Heart right ventricle (tissue), 16 donors: ENCODE data around the gene NUP93. TPM values are rescaled to one million over a fixed set of nuclear protein-coding genes. Genes with fewer than 3 reads are reported as not detected.

Source experiments
- ATAC-seq, 8 donors: fragments of 200-7000 bp; cut with Tn5 transposase; one replicate each; pipeline ENCODE4 v1.9.1; 2020; ENCODE audit warnings: mild to moderate bottlenecking in 8 of 8, moderate library complexity in 8 of 8, moderate number of reproducible peaks in 1 of 8
- DNase-seq, 2 donors: peaks; one replicate each; pipeline ENCODE4 v3.0.0-alpha.2; 2020
- H3K27ac ChIP-seq, 10 donors: fragments of 200-600 bp; sonication (generic) in 2 of 10; one replicate each; pipeline versions ENCODE4 v1.5.0 to v1.8.0; 2020 to 2022; ENCODE audit warnings: mild to moderate bottlenecking in 3 of 10
- H3K27me3 ChIP-seq, 7 donors: fragments of 200-600 bp; one replicate each; pipeline ENCODE4 v1.8.0; 2021 to 2022; ENCODE audit warnings: mild to moderate bottlenecking in 2 of 7
- H3K36me3 ChIP-seq, 9 donors: fragments of 200-600 bp; sonication (generic) in 1 of 9; one replicate each; pipeline versions ENCODE4 v1.5.0 to v1.8.0; 2020 to 2022; ENCODE audit warnings: mild to moderate bottlenecking in 2 of 9
- H3K4me1 ChIP-seq, 9 donors: fragments of 200-600 bp; sonication (generic) in 1 of 9; one replicate each; pipeline versions ENCODE4 v1.5.0 to v1.8.0; 2020 to 2022; ENCODE audit warnings: mild to moderate bottlenecking in 4 of 9
- H3K4me3 ChIP-seq, 10 donors: fragments of 200-600 bp; sonication (generic) in 2 of 10; one replicate each; pipeline versions ENCODE4 v1.5.0 to v1.8.0; 2020 to 2022; ENCODE audit warnings: mild to moderate bottlenecking in 7 of 10, moderate library complexity in 2 of 10
- H3K9me3 ChIP-seq, 11 donors: fragments of 200-600 bp in 10 of 11; sonication (generic) in 2 of 11; one replicate each; pipeline versions ENCODE4 v1.5.0 to v1.8.0; 2013 to 2022; ENCODE audit warnings: mild to moderate bottlenecking in 2 of 11, control low read depth in 1 of 11, moderate library complexity in 1 of 11
- CTCF ChIP-seq, 9 donors: fragments of 200-600 bp; sonication (generic) in 2 of 9; IDR thresholded peaks; one replicate each; pipeline versions ENCODE4 v1.5.0 to v1.8.0; 2021 to 2022; ENCODE audit warnings: antibody characterized with exemption in 9 of 9, mild to moderate bottlenecking in 5 of 9, moderate library complexity in 1 of 9
- WGBS, 2 donors: extraction: QIAGEN DNeasy Blood & Tissue Kit; methylation state at CpG; one replicate each; pipeline ENCODE4 v1.1.7; 2013; ENCODE audit warnings: inconsistent platforms in 1 of 2; 5-methylcytosine and 5-hydroxymethylcytosine counted together
- intact Hi-C, 10 donors: fragments of 100-400 bp; cut with DNase I; formaldehyde crosslinking; loops; one replicate each; pipeline versions ENCODE4 v1.11.1 to v1.14.2; 2022
- polyA plus RNA-seq, 2 donors: library from polyadenylated mRNA; stranded (reverse); fragments of 200-250 nt; gene quantifications; one replicate each; pipeline ENCODE4 v1.2.3, GENCODE V29; 2013
- total RNA-seq, 10 donors: library from RNA; stranded (reverse); fragmentation: NEBNext Ultra II Directional in 3 of 10; extraction: Animal tissue kit (Norgen Biotek cat#: 25700) in 3 of 10; gene quantifications; one replicate each; pipeline versions ENCODE4 v1.2.1 to v1.2.4, GENCODE V29; 2021 to 2023
- donor health status: Arrhythmogenic right ventricular cardiomyopathy.
- donor health status: ischemic (EF 13 %, LVEDD 7.1; RV severe dilation, severe dysfunction).
- donor health status: healthy with polysubstance abuse.
- donor health status: DM: no; HTN: yes; CAD: no.
- donor health status: DM: no; HTN: no; CAD: no.
- donor health status: ischemic (EF 25% LVEDD 6.9; RV normal size, moderate dysfunction).
- donor health status: ischemic (EF 25% LVEDD 5.7; RV mildly dilated, moderate dysfunction).
- donor health status: healthy.
- donor health status: DM: yes; HTN: yes; CAD: no.
- donor health status: Ischemic cardiomyopathy.
- donor health status: ischemic (EF 35%, LVEDD 5.7; RV mildly dilated, moderate dysfunction).
- donor health status: nonischemic (EF 11% LVEDD 7.7; RV severe dilation, severe dysfunction).
- donor health status: DM: yes; HTN: yes; CAD: no.
- donor health status: PGD.
- donor health status: ischemic (EF 29% LVEDD 5.4; RV normal size, mild dysfunction).
- donor health status: nonischemic (EF 23%, LVEDD 6.1; RV moderate dilation, normal function).

The NUP93 gene
- total and polyA plus RNA-seq, 12 donors: 25.4 to 34.8 (median 27.6) TPM

GRCh38 chr16:56683424-56684172, 46.3 kb upstream of the NUP93 start:
- intact Hi-C loops: loop anchor here in 8 of 10 donors (2.0 to 5.0 kb wide), 5 partner anchors 41 to 81 kb away; partner anchors contain the start of genes MT2A (in 5 of the 8) and MT1E (in 2 of the 8)
- no peak for TF ChIP-seq CTCF (IDR thresholded peaks at IDR 0.05)
- peaks cover 0 to 55% (median 28%) of the 10 kb centered on the region in 9 donors for H3K4me1 ChIP-seq

GRCh38 chr16:56684256-56684925, 45.5 kb upstream of the NUP93 start:
- no peak for TF ChIP-seq CTCF (IDR thresholded peaks at IDR 0.05)
- WGBS, 2 donors: 64 to 87% methylated on average over 4 of the region's 4 CpGs
- Histone ChIP-seq H3K4me1 (peaks cover 0 to 54% (median 28%) of the 10 kb centered on the region in 9 donors), H3K27me3 (no peaks in the 10 kb centered on the region), H3K36me3 (no peaks in the 10 kb centered on the region), H3K4me3 (no peak overlapping the region), H3K27ac (peak overlapping the region in 8 of 10 donors; percentile 1 to 90 (median 46)), H3K9me3 (peaks cover 0 to 17% (median 0%) of the 10 kb centered on the region in 11 donors)
- no peak for ATAC-seq
- intact Hi-C loops: loop anchor here in 7 of 10 donors (5.0 kb wide), 4 partner anchors 42 to 82 kb away; partner anchors contain the start of genes MT2A (in 4 of the 7) and MT1E (in 2 of the 7)
- DNase-seq: no peak

More at GRCh38 chr16:56683424-56684172, 46.3 kb upstream of the NUP93 start:
- Histone ChIP-seq H3K27ac (peak overlapping the region in 4 of 10 donors; percentile 83 to 90 (median 88)), H3K36me3 (no peaks in the 10 kb centered on the region), H3K9me3 (peaks cover 0 to 13% (median 0%) of the 10 kb centered on the region in 11 donors), H3K4me3 (peak overlapping the region in 9 of 10 donors; percentile 45 to 71 (median 62)), H3K27me3 (no peaks in the 10 kb centered on the region)
- 74 to 81% methylated on average over 5 of the region's 5 CpGs for WGBS, 2 donors
- ATAC-seq: no peak
- no peak for DNase-seq

DNA sequence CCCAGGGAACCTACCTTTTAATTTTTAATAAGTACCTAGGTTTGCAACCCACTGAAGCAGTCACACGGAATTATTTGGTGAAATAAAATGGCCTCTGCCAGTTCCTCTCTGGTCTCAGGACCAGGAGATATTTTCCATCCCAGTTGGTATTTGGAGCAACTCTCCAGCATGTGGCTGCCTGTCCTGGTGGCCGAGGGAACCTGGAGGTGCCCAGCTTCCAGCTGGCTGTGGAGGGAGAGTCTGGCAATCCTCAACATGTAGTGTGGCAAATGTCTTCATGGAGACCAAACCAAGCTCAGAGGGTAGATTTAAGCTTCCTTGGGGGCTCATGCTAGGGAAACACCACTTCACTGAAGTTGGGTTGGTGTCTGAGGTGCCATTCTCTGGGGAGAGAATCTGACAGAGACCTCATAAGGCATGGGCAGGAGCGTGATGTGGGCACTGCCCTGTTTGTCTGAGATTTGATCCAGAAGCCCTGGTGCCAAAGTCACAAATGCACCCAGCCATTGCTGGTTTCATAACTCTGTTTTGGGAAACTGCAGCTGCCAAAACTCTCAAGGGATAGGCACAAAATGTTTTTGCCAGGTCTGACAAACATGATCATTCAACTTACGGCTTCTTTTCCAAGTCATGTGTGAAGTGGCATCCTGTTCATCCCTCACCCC, 44.9 kb upstream of the NUP93 start:
- Histone ChIP-seq H3K36me3 (no peaks in the 10 kb centered on the region), H3K4me1 (peaks cover 0 to 47% (median 28%) of the 10 kb centered on the region in 9 donors), H3K4me3 (no peak overlapping the region), H3K9me3 (peaks cover 0 to 17% (median 0%) of the 10 kb centered on the region in 11 donors), H3K27ac (peak overlapping the region in 8 of 10 donors; percentile 1 to 90 (median 46)), H3K27me3 (no peaks in the 10 kb centered on the region)
- 60 to 62% methylated on average over 4 of the region's 4 CpGs for WGBS, 2 donors
- ATAC-seq (peak in 2 of 8 donors; percentile 1 to 6), DNase-seq (no peak)
- no peak for TF ChIP-seq CTCF (IDR thresholded peaks at IDR 0.05)
- intact Hi-C loops: loop anchor here in 7 of 10 donors (5.0 kb wide), 4 partner anchors 43 to 83 kb away; partner anchors contain the start of genes MT2A (in 4 of the 7) and MT1E (in 2 of the 7)

DNA sequence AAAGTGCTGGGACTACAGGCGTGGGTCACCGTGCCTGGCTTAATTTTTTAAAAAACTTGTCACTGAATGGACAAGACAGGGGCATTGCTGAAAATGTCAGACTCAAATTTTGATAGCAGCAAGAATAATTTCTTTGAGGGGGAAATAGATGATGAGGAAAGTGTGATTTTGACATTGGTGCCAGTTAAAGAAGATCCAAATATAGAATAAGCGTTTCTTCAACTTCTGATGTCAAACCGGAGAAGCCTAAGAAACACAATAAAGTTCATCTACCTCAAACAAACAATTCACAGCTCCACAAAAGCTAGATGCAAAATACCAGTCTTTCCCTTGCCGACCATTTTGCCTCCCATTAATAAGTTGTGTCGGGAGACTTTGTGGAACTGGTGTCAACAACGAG, 43.2 kb upstream of the NUP93 start:
- TF ChIP-seq CTCF (IDR thresholded peaks at IDR 0.05): no peak
- no peak overlapping the region for H3K4me3 ChIP-seq
- no peak for DNase-seq
- H3K27me3 ChIP-seq: no peaks in the 10 kb centered on the region
- H3K36me3 ChIP-seq: no peaks in the 10 kb centered on the region
- no peak overlapping the region for H3K27ac ChIP-seq
- intact Hi-C loops: no loop called here
- peaks cover 0 to 35% (median 27%) of the 10 kb centered on the region in 9 donors for H3K4me1 ChIP-seq
- peaks cover 0 to 17% (median 0%) of the 10 kb centered on the region in 11 donors for H3K9me3 ChIP-seq
- WGBS, 2 donors: 95 to 97% methylated on average over 7 of the region's 7 CpGs
- no peak for ATAC-seq
